HepG2 (cell line): Measurements from ENCODE around the gene SERPINA6. TPM values are rescaled to one million over a fixed set of nuclear protein-coding genes. Genes with fewer than 3 reads are reported as not detected.

Source experiments
- ADNP ChIP-seq: sonication (generic); formaldehyde crosslinking; IDR thresholded peaks from 2 replicates; pipeline ENCODE4 v1.4.0; 2020; ENCODE audit warnings: missing genetic modification reagents
- ARID2 ChIP-seq: sonication (generic); formaldehyde crosslinking; IDR thresholded peaks from 2 replicates; pipeline ENCODE4 v1.8.1; 2022; ENCODE audit warnings: mild to moderate bottlenecking, missing genetic modification reagents, borderline replicate concordance
- EHMT2 ChIP-seq: fragments of 200-600 bp; sonication (generic); IDR thresholded peaks from 2 replicates; pipeline ENCODE4 v1.7.0; 2017; ENCODE audit warnings: antibody characterized with exemption, low read depth, low read length, borderline replicate concordance
- EP300 ChIP-seq, 3 experiments: sonication (generic) in 1 of 3; formaldehyde crosslinking in 1 of 3; IDR thresholded peaks; 2 replicates each; pipeline versions ENCODE4 v1.5.1 to v1.6.1; 2011 to 2020; ENCODE audit warnings: low read depth in 2 of 3, low read length in 2 of 3, borderline replicate concordance in 1 of 3, improper control_type of control experiment in 1 of 3, mild to moderate bottlenecking in 1 of 3, missing genetic modification reagents in 1 of 3, moderate library complexity in 1 of 3
- FOSL2 ChIP-seq: sonication (generic); formaldehyde crosslinking; IDR thresholded peaks from 2 replicates; pipeline ENCODE4 v1.4.0; 2020; ENCODE audit warnings: missing genetic modification reagents
- GMEB2 ChIP-seq: IDR thresholded peaks from 2 replicates; pipeline ENCODE4 v1.6.1; 2016; ENCODE audit warnings: missing biosample characterization, missing genetic modification reagents, low read depth
- GPN1 ChIP-seq: sonication (generic); formaldehyde crosslinking; IDR thresholded peaks from 2 replicates; pipeline ENCODE4 v1.5.1; 2020; ENCODE audit warnings: missing genetic modification reagents, borderline replicate concordance
- PPARG ChIP-seq: conservative IDR thresholded peaks from 2 replicates; pipeline ENCODE4 v1.6.1; 2016; ENCODE audit warnings: missing biosample characterization, missing genetic modification reagents
- SOX13 ChIP-seq, 3 experiments: fragments of 450-650 bp in 1 of 3; sonication (generic) in 1 of 3; formaldehyde crosslinking in 1 of 3; IDR thresholded peaks in 2 of 3; conservative IDR thresholded peaks in 1 of 3; 2 replicates each; pipeline versions ENCODE4 v1.5.0 to v1.6.1; 2016 to 2020; ENCODE audit warnings: antibody characterized with exemption in 1 of 3, mild to moderate bottlenecking in 1 of 3, missing compliant biosample characterization in 1 of 3, missing genetic modification reagents in 1 of 3, moderate library complexity in 1 of 3
- SPEN ChIP-seq: sonication (generic); formaldehyde crosslinking; IDR thresholded peaks from 2 replicates; pipeline ENCODE4 v1.5.1; 2020; ENCODE audit warnings: low read depth, mild to moderate bottlenecking, missing genetic modification reagents
- ZFX ChIP-seq: sonication (generic); formaldehyde crosslinking; IDR thresholded peaks from 2 replicates; pipeline ENCODE4 v1.4.0; 2020; ENCODE audit warnings: mild to moderate bottlenecking, low read depth, missing genetic modification reagents, moderate library complexity
- ZNF12 ChIP-seq: sonication (generic); formaldehyde crosslinking; IDR thresholded peaks from 2 replicates; pipeline ENCODE4 v1.5.0; 2020; ENCODE audit warnings: missing genetic modification reagents
- ZNF33A ChIP-seq: sonication (generic); formaldehyde crosslinking; IDR thresholded peaks from 2 replicates; pipeline ENCODE4 v1.5.1; 2020; ENCODE audit warnings: missing genetic modification reagents, mild to moderate bottlenecking, moderate library complexity, borderline replicate concordance
- ZNF432 ChIP-seq: sonication (generic); formaldehyde crosslinking; IDR thresholded peaks from 2 replicates; pipeline ENCODE4 v1.5.0; 2020; ENCODE audit warnings: missing genetic modification reagents, mild to moderate bottlenecking, borderline replicate concordance
- ZNF737 ChIP-seq: sonication (generic); formaldehyde crosslinking; IDR thresholded peaks from 2 replicates; pipeline ENCODE4 v1.5.0; 2020; ENCODE audit warnings: missing genetic modification reagents, mild to moderate bottlenecking, borderline replicate concordance
- ZSCAN20 ChIP-seq: sonication (generic); formaldehyde crosslinking; IDR thresholded peaks from 2 replicates; pipeline ENCODE4 v1.4.0; 2020; ENCODE audit warnings: missing genetic modification reagents, mild to moderate bottlenecking, borderline replicate concordance
- ZSCAN29 ChIP-seq: sonication (generic); formaldehyde crosslinking; conservative IDR thresholded peaks from 2 replicates; pipeline ENCODE4 v1.4.0; 2020; ENCODE audit warnings: mild to moderate bottlenecking, missing genetic modification reagents
- polyA plus RNA-seq, 8 experiments: library from polyadenylated mRNA; depleted of rRNA in 3 of 8; stranded (reverse) in 7 of 8; unstranded in 1 of 8; fragments of >200 nt; fragmentation: Illumina TruSeq in 4 of 8; extraction: Trizol in 4 of 8; gene quantifications; 2 replicates each; pipeline versions ENCODE4 v1.2.1 to v1.2.3, GENCODE V29; 2011 to 2016; ENCODE audit warnings: low read depth in 4 of 8, missing spikeins in 1 of 8, mixed read lengths in 1 of 8; ENCODE audit not compliant: insufficient read depth in 1 of 8
- total RNA-seq, 5 experiments: library from RNA; depleted of rRNA; stranded (reverse); fragments of >200 nt; fragmentation: Illumina TruSeq; extraction: Trizol; gene quantifications; 2 replicates each; pipeline ENCODE4 v1.2.3, GENCODE V29; 2016; ENCODE audit warnings: low read depth in 1 of 5
- TF ChIP-seq, protein P1 (sequence below): sonication (generic); formaldehyde crosslinking; IDR thresholded peaks from 2 replicates; pipeline ENCODE4 v1.5.1; 2020; ENCODE audit warnings: mild to moderate bottlenecking, missing genetic modification reagents, moderate library complexity
- TF ChIP-seq, protein P2 (sequence below), 2 experiments: IDR thresholded peaks; 2 replicates each; pipeline ENCODE4 v1.6.1; 2011 to 2012; ENCODE audit warnings: low read length in 2 of 2, borderline replicate concordance in 1 of 2, low read depth in 1 of 2, mild to moderate bottlenecking in 1 of 2, moderate library complexity in 1 of 2

SERPINA6 gene
- total and polyA plus RNA-seq, 2 of the 13 experiments (the other 11 are each of a cell fraction or from before 2014, with no cell fraction given): 260 to 333 TPM

- TF ChIP-seq ARID2 (CRISPR knock-in tag) (no peak), GMEB2 (CRISPR knock-in tag) (no peak), ZSCAN20 (CRISPR knock-in tag) (no peak), ZNF33A (CRISPR knock-in tag) (no peak), FOSL2 (CRISPR knock-in tag) (peak; percentile 56), PPARG (CRISPR knock-in tag) (peak; percentile 76; the same call in 1 of the 2 replicates), ZNF12 (CRISPR knock-in tag) (no peak), ZNF432 (CRISPR knock-in tag) (no peak), ZFX (CRISPR knock-in tag) (peak; percentile 49; the same call in 1 of the 2 replicates), EP300 (IDR thresholded peaks at IDR 0.05; ENCODE audit: low read depth in 2 of 2, low read length in 2 of 2) (peak; percentile 17 to 84; a peak in 2 of 4 replicates), EP300 (CRISPR knock-in tag; IDR thresholded peaks at IDR 0.05; ENCODE audit: borderline replicate concordance) (peak; percentile 56; the same call in 1 of the 2 replicates), SPEN (CRISPR knock-in tag) (0 out of 2 replicates have a peak, but pooled peaks have one; percentile 7), ADNP (CRISPR knock-in tag) (peak; percentile 72; the same call in 1 of the 2 replicates), ZSCAN29 (CRISPR knock-in tag) (no peak), SOX13 (IDR thresholded peaks at IDR 0.05) (no peak), SOX13 (CRISPR knock-in tag; conservative IDR thresholded peaks at IDR 0.05 in 1 of 2, IDR thresholded peaks at IDR 0.05 in 1 of 2) (peak in 1 of 2 experiments; percentile 49; a peak in 2 of 4 replicates), EHMT2 (no peak), GPN1 (no peak), ZNF737 (CRISPR knock-in tag) (no peak)
- TF ChIP-seq, protein P1, sequence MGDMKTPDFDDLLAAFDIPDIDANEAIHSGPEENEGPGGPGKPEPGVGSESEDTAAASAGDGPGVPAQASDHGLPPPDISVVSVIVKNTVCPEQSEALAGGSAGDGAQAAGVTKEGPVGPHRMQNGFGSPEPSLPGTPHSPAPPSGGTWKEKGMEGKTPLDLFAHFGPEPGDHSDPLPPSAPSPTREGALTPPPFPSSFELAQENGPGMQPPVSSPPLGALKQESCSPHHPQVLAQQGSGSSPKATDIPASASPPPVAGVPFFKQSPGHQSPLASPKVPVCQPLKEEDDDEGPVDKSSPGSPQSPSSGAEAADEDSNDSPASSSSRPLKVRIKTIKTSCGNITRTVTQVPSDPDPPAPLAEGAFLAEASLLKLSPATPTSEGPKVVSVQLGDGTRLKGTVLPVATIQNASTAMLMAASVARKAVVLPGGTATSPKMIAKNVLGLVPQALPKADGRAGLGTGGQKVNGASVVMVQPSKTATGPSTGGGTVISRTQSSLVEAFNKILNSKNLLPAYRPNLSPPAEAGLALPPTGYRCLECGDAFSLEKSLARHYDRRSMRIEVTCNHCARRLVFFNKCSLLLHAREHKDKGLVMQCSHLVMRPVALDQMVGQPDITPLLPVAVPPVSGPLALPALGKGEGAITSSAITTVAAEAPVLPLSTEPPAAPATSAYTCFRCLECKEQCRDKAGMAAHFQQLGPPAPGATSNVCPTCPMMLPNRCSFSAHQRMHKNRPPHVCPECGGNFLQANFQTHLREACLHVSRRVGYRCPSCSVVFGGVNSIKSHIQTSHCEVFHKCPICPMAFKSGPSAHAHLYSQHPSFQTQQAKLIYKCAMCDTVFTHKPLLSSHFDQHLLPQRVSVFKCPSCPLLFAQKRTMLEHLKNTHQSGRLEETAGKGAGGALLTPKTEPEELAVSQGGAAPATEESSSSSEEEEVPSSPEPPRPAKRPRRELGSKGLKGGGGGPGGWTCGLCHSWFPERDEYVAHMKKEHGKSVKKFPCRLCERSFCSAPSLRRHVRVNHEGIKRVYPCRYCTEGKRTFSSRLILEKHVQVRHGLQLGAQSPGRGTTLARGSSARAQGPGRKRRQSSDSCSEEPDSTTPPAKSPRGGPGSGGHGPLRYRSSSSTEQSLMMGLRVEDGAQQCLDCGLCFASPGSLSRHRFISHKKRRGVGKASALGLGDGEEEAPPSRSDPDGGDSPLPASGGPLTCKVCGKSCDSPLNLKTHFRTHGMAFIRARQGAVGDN: peak; percentile 63
- TF ChIP-seq, protein P2, sequence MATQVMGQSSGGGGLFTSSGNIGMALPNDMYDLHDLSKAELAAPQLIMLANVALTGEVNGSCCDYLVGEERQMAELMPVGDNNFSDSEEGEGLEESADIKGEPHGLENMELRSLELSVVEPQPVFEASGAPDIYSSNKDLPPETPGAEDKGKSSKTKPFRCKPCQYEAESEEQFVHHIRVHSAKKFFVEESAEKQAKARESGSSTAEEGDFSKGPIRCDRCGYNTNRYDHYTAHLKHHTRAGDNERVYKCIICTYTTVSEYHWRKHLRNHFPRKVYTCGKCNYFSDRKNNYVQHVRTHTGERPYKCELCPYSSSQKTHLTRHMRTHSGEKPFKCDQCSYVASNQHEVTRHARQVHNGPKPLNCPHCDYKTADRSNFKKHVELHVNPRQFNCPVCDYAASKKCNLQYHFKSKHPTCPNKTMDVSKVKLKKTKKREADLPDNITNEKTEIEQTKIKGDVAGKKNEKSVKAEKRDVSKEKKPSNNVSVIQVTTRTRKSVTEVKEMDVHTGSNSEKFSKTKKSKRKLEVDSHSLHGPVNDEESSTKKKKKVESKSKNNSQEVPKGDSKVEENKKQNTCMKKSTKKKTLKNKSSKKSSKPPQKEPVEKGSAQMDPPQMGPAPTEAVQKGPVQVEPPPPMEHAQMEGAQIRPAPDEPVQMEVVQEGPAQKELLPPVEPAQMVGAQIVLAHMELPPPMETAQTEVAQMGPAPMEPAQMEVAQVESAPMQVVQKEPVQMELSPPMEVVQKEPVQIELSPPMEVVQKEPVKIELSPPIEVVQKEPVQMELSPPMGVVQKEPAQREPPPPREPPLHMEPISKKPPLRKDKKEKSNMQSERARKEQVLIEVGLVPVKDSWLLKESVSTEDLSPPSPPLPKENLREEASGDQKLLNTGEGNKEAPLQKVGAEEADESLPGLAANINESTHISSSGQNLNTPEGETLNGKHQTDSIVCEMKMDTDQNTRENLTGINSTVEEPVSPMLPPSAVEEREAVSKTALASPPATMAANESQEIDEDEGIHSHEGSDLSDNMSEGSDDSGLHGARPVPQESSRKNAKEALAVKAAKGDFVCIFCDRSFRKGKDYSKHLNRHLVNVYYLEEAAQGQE (IDR thresholded peaks at IDR 0.05; ENCODE audit: borderline replicate concordance in 1 of 2, low read depth in 1 of 2, low read length in 2 of 2): no peak
These were observed 45.8 kb upstream of the SERPINA6 start (continued) for GRCh38 chr14:94368956-94369355.
